Fibroblast of villous mesenchyme (primary cell): ENCODE data around the gene ADRM1. TPM values are rescaled to one million over a fixed set of nuclear protein-coding genes. Genes with fewer than 3 reads are reported as not detected.

Experiments
- DNase-seq: peaks from one replicate; pipeline ENCODE4 v3.0.0-alpha.2; 2010; ENCODE audit warnings: low read depth
- H3K4me3 ChIP-seq: 2 replicates; pipeline ENCODE4 v1.5.1; 2011; ENCODE audit warnings: low read depth, mild to moderate bottlenecking, low read length
- total RNA-seq: library from RNA; depleted of rRNA; stranded (reverse); fragments of >200 nt; gene quantifications from 2 replicates; pipeline ENCODE4 v1.2.3, GENCODE V29; 2012
- TF ChIP-seq, protein P1 (sequence below): IDR thresholded peaks from 2 replicates; pipeline ENCODE4 v1.5.1; 2012; ENCODE audit warnings: low read depth, mild to moderate bottlenecking, low read length; ENCODE audit not compliant: insufficient read depth

Gene ADRM1
- total RNA-seq, 1 donor: 111 TPM

DNA sequence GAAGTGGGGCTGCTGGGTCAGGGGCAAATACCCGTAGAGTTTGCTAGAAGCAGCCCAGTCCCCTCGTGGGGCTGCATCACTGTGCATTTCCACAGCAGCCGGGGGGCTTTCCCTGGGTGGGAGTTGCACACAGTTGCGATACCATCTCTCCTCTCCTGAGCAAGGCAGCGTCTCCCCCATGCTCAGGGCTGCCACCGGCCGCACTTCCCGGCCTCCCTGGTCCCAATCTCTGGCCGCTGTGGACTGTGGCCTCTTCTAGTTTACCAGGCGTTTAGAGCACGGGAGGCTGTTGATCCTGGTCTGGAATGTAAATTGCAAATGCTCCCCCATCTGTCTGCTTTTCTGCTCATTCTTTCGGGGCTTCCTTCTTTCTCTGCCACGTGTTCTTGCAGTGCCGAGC lies 33.4 kb upstream of the ADRM1 start:
- TF ChIP-seq, protein P1, sequence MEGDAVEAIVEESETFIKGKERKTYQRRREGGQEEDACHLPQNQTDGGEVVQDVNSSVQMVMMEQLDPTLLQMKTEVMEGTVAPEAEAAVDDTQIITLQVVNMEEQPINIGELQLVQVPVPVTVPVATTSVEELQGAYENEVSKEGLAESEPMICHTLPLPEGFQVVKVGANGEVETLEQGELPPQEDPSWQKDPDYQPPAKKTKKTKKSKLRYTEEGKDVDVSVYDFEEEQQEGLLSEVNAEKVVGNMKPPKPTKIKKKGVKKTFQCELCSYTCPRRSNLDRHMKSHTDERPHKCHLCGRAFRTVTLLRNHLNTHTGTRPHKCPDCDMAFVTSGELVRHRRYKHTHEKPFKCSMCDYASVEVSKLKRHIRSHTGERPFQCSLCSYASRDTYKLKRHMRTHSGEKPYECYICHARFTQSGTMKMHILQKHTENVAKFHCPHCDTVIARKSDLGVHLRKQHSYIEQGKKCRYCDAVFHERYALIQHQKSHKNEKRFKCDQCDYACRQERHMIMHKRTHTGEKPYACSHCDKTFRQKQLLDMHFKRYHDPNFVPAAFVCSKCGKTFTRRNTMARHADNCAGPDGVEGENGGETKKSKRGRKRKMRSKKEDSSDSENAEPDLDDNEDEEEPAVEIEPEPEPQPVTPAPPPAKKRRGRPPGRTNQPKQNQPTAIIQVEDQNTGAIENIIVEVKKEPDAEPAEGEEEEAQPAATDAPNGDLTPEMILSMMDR: no peak
- H3K4me3 ChIP-seq: no peak overlapping the region
- peak; percentile 19 for DNase-seq

DNA sequence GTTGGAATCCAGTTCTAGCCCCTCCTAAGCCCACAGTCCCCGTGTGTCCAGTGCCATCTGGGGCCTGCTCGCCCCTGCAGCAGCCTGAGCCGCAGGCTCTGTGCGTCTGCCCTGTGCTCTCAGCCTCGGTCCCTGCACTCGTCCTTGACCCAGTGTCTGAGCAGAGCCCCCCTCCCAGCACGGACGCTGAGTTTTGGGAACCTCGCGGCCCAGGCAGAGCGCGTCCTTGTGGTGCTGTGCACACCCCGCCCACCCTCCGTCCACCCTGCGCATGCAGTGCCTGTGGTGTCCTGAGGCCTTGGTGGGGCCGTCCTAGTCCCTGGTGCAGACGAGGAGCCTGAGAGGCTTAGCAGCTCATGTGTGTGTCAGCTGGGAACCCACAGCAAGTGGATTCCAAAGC lies 32.9 kb upstream of the ADRM1 start:
- DNase-seq: no peak
- TF ChIP-seq, protein P1: no peak
- no peak overlapping the region for H3K4me3 ChIP-seq

- H3K4me3 ChIP-seq: no peak overlapping the region
- no peak for DNase-seq
- TF ChIP-seq, protein P1: no peak
These were observed 30.6 kb upstream of the ADRM1 start for GRCh38 chr20:62272200-62272599.

DNA sequence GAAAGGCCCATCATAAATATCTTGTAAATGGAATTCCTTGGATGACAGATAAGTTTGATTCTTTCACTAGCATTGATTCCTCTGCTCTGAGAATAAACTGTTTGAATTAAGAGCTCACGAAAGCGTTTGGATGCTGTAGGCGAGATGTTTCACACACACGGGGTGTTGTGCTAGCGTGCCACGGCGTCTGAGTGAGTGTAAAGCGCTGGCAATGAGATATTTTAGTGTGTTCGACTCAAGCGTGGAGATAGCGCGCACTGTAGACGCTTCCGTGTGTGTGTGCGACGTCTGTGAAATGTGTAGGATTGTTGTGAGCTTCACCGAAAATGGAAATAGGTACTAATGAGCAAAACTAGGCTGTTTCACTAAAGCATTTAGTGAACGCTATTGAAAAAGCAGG lies 29.4 kb upstream of the ADRM1 start:
- TF ChIP-seq, protein P1: no peak
- DNase-seq: no peak
- no peak overlapping the region for H3K4me3 ChIP-seq

GRCh38 chr20:62274332-62274950 lies 28.4 kb upstream of the ADRM1 start:
- TF ChIP-seq, protein P1: no peak

DNA sequence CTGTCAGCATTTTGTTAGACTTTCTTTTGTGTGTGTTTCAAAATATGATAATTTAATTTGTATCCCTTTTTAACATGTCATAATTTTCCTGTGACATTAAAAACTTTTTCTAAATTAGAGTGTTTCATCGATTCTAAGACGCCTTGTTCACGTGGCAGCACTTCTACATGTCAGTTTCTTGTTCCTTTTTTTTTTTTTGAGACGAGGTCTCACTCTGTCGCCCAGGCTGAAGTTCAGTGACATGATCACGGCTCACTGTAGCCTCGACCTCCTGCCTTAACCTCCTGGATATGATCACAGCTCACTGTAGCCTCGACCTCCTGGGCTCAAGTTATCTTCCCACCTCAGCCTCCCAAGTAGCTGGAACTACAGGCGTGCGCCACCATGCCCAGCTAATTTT lies 27.6 kb upstream of the ADRM1 start:
- no peak for DNase-seq
- H3K4me3 ChIP-seq: no peak overlapping the region
- TF ChIP-seq, protein P1: no peak

More at GRCh38 chr20:62274332-62274950, 28.4 kb upstream of the ADRM1 start:
- no peak overlapping the region for H3K4me3 ChIP-seq
- DNase-seq: no peak

DNA sequence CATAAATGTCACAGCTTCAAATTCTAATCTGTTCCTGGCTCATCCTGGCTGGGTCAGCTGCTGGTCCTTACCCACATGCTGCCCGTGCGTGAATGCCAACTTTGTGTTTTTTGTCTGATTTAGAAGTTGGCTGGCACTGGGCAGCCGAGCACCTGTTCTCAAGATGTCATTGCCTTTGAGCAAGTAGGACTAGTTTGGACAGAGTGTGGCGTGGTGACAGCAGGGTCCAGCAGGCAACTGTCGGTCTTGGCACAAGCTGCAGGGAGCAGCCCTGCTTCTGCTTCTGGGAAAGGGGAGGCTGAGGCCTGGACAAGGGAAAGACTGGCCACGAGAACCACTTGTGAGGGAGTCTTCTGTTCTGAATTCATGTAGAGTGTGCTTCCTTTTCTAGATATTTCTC lies 26.4 kb upstream of the ADRM1 start:
- TF ChIP-seq, protein P1: no peak
- DNase-seq: no peak
- no peak overlapping the region for H3K4me3 ChIP-seq
